Activated CD4-positive, alpha-beta T cell treated with anti-CD3 and anti-CD28 coated beads for 24 hours (primary cell): ENCODE measurements around the gene IDI2.

Source experiments
- DNase-seq, 2 donors: peaks; one replicate each; pipeline ENCODE4 v3.0.0-alpha.2; 2020; ENCODE audit warnings: low read depth in 2 of 2

IDI2 gene

DNA sequence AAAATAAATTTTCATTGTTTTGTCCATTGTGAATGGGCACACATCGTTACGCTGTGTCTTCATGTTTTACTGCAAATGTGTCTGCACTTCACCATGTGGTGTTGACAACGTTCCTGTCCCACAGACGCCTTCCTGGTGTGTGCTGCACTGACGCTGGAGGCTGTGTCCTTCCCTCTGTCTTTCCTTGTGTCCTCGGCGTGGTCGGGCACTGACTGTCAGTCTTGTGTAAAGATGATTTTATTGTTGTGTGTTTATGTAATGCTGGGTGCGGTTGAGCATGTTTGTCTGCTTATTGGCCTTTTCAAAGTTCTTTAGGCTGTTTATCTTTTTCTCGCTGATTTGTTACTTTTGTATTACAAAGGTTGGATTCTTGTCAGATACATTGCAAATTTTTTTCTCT lies 18.1 kb downstream of the IDI2 start:
- DNase-seq, result no peak

DNA sequence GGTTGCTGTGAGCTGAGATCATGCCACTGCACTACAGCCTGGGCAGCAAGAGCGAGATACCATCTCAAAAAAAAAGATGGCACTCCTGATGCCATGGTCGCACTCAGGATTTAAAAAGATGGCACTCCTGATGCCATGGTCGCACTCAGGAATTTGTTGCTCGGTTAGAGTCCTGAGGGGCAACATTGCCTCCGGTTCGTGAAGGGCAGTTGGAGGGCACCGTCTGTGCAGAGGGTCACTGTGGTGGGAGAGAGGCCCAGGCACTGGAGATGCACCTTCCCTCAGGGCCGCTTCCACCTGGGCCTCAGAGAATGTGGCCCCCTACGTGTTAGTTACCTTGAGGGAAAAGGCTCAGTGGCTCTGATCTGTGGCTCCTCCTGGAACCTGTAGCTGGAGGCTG lies 19.1 kb downstream of the IDI2 start:
- no peak for DNase-seq

DNA sequence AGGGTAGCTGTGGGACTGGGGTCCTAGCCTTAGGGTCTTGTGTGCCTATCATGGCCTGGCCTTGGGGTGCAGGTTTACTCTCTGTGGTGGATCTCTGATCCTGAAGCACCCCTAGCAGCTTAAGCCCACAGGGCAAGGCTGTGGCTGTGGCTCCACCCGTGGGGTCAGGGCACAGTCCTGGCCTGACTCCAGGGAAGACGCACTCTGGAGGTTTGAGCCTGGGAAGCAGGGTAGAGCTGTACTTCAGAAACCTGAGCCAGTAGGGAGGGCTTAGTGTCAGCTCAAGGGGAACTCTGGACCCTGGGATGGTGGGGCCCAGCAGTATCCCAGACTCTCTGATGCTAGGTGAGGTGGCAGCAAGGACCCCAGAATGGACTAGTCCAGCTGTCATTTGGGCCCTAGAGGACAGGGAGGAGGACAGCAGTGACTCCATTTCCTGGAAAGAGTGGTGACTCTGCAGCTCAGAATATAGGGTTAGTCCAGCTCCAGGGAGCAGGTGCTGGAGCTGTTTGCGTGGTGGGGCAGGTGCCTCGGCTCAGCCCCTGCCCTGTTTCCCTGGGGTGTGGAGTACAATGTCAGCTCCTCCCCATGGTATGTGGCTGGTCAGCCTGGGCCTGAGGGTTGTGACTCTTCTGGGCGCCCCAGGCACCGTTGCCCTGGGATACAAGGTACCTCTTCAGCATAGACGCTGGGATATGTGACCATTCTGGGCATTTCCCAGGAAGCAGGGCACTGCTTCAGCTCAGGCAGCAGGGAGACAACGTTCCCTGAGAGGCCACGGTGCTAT lies 21.6 kb downstream of the IDI2 start:
- no peak for DNase-seq

DNA sequence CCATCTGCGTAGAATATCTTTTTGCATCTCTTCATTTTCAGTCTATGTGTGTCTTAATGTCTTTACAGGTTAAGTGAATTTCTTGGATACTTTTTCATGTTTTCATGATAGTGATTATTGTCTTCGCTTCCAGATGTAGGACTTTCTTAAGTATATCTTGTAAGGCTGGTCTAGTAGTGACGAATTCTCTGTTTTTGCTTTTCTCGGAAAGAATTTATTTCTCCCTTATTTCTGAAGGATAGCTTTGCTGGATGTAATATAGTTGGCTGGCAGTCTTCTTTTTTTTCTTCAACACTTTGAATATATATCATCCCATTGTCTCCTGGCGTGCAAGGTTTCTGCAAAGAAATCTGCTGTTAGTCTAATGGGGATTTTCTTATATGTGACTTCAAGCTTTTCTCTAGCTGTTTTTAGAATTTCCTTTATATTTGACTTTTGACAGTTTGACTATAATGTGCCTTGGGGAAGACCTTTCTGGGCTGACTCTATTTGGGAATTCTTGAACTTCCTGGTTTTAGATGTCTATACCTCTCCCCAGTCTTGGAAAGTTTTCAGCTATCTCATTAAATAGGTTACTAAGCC lies 23.1 kb downstream of the IDI2 start:
- DNase-seq, result no peak

DNA sequence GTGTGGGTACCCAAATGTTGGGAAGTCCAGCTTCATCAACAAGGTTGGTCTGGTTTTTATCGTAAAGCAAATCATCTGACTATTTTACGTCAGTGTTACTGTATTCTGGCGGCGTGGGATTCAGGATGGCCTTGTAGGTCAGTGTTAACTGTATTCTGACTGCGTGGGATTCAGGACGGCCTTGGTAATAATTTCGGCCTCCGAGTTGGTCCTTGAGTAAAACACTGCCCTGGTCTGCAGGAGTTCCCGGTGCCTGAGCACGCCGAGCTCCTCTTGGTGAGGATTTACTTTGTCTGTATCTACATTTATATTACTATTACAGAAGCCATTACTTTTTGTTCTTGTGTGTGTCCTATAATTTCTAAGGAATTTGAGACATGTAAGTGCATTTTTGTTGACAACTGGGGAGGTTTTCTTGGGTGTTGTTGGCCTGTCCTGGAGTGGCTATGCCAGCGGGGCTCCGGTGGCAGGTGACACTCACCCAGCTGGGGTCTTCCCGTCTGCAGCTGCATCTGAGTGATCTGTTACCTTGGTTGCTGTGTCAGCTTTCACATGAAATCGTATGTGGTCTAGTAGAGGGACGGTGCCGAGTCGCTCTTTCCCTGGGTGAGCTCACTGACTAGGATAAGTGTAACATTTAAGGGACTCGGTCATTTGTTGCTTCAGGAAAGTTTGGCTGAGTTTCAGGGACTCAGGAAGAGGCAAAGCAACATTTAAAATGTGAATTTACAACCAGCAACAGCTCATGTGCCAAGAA lies 28.2 kb downstream of the IDI2 start:
- DNase-seq, result no peak

DNA sequence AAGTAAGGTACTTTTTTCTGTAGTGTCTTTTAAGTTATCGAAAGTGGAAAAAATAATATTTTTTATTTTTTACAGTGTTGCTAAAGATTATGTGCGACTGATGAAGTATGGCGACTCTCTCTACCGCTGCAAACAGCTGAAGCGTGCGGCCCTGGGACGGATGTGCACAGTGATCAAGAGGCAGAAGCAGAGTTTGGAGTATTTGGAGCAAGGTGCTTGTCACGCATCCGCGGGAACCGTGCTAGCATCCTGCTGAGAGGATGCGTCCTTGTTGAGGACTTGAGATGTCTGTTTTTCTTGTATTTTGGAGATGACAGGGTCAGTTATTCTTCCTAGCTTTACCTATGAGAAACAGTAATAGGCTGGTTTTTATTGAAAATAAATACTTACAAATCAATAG lies 29.6 kb downstream of the IDI2 start:
- DNase-seq, result no peak

DNA sequence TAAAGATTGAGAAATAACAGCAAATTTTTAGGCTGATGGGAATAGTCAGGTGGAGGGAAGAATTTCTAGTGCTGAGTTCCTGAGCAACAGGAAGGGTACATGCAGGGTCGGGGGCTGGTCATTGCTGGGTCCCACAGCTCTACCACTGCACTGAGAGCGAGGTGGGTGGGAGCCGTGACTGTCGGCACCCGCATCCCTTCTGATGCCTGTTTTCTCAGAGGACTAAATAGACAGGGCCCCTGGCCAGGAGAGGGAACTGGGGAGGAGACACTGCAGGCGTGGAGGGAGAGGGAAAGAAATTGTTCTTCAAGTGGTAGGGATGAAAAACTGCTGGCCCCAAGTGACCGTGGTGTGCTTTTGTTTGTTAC lies 30.1 kb downstream of the IDI2 start:
- DNase-seq, result no peak

DNA sequence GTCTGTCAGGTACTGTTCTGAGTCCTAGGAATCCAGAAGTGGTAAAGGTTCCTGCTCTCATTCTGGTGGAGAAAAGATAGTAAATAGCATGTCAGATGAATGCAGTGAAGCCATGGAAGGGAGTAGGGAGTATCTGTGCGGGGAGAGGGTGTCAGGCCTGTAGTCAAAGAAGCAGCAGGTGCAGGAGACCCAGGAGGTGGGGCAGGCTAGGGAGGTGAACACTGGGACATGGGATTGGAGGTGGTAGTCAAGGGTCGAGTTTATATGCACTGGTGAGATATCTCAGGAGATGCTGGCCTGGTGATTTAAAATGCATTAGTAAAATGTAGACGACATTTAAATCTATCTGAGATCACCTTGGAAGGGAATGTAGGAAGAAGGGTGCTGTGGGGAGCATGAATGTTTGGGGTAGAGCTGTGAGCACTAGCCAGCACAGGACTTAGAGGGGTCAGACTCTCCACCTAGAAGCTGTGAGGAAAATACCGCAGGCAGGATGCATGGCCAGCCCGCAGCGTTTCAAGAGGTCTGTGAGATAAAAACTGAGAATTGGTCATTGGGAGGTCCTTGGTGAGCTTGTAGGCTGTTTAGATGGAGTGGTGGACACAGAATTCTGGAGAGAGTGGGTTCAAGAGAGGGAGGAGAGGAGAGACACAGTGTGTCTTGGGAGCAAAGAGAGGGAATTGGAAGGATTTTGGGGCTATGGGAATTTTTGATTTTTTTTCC lies 30.7 kb downstream of the IDI2 start:
- no peak for DNase-seq

DNA sequence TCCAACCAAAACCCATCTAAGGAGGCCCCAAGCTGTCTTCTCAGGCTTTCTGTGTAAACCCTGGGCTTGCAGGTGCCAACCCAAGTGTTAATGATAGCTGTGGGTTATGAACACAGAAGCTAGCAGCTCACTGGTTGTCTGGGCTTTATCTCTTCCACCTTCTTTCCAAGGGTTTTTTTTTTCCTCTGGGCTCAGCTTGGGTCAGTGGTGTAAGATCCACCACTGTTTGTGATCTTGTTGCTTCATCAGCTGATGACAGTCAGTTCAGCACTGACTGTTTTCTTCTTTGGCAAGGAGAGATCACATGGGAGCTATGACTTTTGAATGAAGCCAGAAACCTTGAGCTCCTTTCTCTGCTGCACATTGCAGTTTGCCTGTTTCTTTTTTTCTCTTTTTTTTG lies 32.8 kb downstream of the IDI2 start:
- no peak for DNase-seq

DNA sequence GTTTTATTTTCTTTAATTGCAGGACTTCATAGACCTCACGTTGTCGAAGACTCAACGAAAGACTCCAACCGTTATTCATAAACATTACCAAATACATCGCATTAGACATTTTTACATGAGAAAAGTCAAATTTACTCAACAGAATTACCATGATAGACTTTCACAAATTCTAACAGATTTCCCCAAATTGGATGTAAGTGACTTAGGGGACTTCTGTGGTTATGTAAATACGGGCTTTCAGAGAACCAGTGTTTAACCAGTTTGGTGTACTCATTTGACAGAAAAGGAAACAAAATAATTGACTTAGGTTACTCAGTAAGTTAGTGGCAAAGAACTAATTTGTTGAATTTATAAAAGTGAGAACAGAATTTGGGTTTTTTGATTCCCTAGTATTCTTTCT lies 33.2 kb downstream of the IDI2 start:
- no peak for DNase-seq

DNA sequence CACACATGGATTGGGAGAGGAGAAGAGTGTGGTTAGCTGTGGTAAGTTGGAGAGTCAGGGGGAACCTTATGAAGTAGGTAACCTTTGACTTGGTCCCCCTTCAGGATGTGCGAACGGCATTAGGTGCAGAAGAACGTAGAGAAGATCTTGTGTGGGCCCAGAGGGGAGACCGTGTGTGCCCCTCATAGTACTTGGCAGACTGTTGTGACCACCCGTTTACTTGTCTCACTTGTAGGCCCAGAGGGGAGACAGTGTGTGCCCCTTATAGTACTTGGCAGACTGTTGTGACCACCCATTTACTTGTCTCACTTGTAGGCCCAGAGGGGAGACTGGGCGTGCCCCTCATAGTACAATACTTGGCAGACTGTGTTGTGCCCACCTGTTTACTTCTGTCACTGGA lies 34.9 kb downstream of the IDI2 start:
- no peak for DNase-seq

DNA sequence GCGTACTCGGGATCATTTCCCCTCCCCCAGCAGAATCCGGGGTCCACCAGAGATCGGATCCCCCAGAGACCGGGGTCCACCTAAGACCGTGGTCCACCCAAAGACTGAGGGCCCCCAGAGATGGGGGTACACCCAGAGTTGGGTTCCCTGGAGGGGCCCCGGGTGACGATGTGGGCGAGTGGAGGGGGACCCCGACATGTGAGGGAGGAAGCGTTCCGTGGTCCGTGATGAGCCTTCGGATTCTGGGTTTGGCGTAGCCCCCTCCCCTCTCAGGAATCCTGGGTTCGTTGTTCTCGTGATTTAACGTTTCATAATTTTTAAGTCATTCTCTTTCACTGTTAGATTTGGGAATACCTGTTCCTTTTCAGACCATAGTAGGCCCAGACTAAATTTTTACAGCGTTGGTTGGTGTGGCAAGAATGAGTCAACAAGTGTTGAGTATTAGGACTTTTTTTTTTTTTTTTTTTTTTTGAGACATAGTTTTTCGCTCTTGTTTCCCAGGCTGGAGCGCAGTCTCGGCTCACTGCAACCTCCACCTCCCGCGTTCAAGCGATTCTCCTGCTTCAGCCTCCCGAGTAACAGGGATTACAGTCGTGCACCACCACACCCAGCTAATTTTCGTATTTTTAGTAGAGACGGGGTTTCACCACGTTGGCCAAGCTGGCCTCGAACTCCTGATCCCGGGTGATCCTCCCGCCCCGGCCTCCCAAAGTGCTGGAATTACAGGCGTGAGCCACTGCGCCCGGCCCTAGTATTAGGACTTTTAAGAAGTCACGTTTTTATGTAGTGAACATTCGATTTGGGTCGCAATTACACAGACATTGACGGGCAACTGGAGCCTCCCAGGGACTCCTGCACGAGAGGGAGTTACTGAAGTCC lies 36.8 kb downstream of the IDI2 start:
- DNase-seq, result no peak

DNA sequence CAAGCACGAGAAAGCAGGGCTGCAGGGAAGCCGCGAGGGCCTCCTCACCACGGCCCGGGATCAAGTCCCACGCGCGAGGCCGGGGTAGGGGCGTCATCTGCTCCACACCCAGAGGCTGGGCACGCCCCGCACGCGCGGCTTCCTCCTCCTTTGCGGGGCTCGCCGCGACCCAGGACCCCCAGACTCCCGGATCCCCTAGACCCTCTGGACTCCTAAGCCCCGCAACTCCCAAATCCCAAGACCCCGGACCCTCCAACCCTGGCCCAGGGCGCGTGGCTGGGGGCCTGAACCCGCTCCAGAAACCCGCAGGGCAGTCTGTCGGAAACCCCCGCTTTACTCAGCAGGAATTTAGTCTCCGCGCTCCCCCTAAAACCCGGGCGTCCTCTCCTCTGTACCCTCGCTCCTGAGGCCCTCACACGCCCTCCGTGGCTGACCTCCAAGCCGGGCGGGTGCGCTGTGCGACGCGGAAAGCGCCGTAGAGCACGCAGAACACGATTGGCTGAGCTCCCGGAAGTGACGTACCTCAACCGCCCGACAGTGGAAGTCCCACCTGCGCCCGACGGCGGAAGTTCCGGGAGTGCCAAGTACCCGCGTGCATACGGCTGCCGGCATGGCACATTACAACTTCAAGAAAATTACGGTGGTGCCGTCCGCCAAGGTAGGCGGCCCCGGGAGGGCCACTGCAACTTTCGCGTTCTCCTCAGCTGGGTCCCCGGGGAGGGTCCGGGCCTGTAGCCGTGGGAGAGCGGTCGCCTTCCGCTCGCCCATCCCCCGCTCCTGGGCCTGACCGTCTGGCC lies 37.6 kb downstream of the IDI2 start, which contains the start of gene GTPBP4:
GTPBP4 (plus strand) TSS at position 565 of the 797 bp plus-strand sequence; CDS start at position 611, 46 bp downstream.
- DNase-seq, result peak; percentile 92 to 97

DNA sequence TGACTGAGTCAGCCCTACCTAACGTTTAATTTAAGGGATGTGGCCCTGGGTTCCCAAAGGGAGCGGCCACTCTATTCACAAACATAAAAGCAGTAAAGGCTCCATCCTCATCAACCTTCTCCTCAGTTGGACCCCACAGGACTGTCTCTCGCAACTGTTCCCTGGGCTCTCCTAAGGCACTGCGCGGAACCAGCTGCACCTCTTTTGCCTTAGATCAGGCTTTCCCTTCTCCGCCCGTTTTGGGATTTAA lies 38.1 kb downstream of the IDI2 start:
- no peak for DNase-seq

DNA sequence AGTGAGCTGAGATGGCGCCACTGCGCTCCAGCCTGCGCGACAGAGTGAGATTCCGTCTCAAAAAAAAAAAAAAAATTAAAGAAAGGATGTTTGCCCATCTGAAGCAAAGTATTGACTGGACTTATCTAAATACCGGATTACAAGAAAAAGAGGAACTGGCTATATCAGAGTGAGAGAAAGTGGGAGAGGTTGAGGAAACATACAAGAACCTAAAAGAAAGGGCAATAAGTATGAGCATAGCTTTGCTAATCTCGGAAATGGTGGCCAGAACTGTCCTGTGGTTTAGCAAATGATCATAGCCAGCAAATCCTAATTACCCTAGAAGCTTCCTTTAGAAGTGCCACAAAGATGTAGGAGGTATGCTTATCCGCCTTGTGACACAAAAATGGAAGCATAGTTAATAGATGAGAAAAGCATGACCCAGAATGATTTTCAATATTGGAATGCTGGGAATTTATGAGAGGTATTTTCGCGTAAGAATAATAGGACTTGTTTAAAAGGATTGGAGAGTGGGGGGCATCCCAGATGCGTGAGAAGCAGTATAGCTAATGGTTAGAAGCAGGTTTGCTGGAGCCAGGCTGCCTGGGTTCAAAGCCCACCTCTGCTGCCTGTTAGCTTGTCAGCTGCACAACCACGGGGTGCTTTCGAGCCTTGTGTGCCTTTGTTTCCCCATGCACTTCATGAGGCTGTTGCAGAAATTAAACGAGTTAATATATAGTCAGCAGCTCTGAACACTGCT lies 38.6 kb downstream of the IDI2 start:
- no peak for DNase-seq

DNA sequence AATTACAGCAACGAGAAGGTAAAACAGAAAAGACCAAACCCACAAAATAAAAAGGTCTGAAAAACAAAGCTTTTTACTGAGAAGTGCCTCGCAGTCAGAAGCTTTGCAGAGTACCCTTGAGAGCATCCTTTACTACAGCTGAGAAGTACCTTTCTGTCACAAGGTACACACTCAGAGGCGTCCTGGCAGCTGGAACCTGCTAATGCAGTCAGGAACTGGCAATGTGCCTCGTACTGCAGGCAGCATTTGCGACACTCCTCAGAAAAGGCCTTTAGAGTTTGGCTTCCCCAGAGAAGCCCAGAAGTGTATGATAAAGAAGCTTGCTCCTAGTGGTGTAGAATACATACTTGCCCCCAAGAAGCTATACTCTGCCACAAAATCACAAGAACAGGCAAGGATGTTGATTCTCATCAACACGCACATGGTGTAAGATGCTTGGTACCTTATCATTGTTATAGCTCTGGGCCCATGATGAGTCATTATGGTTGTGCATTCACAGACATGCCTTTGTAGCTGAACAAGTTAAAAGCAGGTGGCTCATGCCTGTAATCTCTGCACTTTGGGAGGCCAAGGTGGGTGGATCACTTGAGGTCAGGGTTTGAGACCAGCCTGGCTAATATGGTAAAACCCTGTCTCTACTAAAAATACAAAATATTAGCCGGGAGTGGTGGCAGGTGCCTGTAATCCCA lies 39.4 kb downstream of the IDI2 start:
- DNase-seq, result no peak

DNA sequence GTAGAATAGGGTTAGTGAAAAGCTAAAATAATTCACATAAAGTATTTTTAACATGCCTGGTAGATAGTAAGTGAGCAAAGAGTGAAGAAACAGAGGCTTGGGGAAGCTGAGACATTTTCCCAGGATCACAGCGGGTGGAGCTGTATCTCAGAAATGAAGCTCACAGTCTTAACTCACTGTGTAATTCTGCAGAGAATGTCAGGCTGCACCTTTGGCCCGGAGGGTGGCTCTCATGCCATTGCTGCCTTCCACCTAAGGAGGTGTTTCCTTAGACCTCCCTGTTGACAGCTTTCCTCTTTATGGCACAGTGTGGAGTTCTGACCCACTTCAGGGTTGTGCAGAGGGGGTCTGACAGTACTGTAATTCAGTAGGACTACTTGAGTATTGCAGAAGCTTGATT lies 40.3 kb downstream of the IDI2 start:
- no peak for DNase-seq

DNA sequence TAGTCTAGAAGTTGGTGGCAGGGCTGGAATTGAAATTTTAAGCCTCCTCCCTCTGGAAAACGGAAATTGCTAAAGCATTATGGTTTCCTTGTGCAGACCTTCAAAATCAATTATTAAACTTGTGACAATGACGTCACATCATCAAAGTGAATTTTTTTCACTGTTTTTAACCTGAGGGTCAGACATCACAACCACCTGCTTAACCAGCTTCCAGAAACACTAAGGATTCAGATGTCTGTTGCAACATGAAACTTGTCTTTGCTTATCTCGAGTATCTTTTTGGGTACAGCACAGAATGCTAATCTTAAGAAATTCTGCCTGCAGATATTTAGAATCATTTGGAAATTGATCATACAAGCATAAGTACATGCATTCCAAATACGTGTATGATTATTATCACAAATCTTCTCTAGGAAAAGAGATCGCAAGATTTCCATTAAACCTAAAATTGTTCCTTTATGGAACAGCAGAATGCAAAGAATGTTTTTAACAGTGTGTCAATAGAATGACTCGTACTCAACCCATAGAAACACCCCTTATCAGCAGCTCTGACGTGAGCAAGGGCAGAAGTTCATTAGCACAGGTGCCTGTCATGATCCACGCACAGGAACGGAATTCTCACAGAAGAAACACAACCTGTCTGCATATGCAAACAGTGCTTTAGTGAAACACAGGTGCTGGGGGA lies 41.5 kb downstream of the IDI2 start:
- no peak for DNase-seq

DNA sequence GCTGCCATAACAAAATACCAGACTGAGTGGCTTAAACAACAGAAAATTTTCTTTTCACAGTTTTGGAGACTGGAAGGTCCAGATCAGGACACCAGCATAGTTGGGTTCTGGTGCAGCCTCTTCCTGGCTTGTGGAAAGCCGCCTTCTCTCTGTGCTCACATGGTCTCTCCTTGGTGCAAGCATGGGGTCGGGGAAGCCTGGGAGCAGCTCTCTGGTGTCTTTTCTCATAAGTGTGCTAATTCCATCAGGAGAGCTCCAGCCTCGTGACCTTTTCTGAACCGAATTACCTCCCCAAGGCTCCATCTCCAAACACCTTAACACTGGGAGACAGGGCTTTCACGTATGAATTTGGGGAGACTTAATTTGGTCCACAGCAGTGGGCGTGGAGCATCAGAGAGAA lies 42.3 kb downstream of the IDI2 start:
- DNase-seq, result no peak
